HG03457 (cell line): Measurements from ENCODE around the gene ENAH.

Experiments used
- ATAC-seq: cut with Tn5 transposase; IDR thresholded peaks from one replicate; pipeline ENCODE4 v1.9.1; 2021; ENCODE audit warnings: moderate number of reproducible peaks; ENCODE audit not compliant: unreplicated experiment

ENAH gene

GRCh38 chr1:225445639-225446594, 207.0 kb downstream of the ENAH start:
- ATAC-seq: no peak

- no peak for ATAC-seq
Observed at GRCh38 chr1:225442123-225442505, 210.8 kb downstream of the ENAH start.

GRCh38 chr1:225441314-225442122, 211.4 kb downstream of the ENAH start:
- no peak for ATAC-seq

GRCh38 chr1:225440380-225441221, 212.3 kb downstream of the ENAH start:
- ATAC-seq: no peak

- no peak for ATAC-seq
Observed at GRCh38 chr1:225437710-225438437, 215.0 kb downstream of the ENAH start.
